Glomerular visceral epithelial cell (primary cell): ENCODE measurements around the gene BBIP1.

Source experiments
- DNase-seq: peaks from one replicate; pipeline ENCODE4 v3.0.0-alpha.2; 2016; ENCODE audit errors: extremely low spot score

The BBIP1 gene

GRCh38 chr10:110863956-110864355, 55.0 kb downstream of the BBIP1 start:
- DNase-seq, result no peak

GRCh38 chr10:110863361-110863760, 55.6 kb downstream of the BBIP1 start:
- DNase-seq, result no peak

GRCh38 chr10:110862961-110863360, 56.0 kb downstream of the BBIP1 start:
- DNase-seq, result no peak

GRCh38 chr10:110861930-110862649, 56.9 kb downstream of the BBIP1 start:
- DNase-seq, result no peak

- DNase-seq, result no peak
Observed at GRCh38 chr10:110861476-110861875, 57.5 kb downstream of the BBIP1 start.

- no peak for DNase-seq
Observed at GRCh38 chr10:110860576-110861241, 58.3 kb downstream of the BBIP1 start.

GRCh38 chr10:110859973-110860376, 59.0 kb downstream of the BBIP1 start:
- no peak for DNase-seq

GRCh38 chr10:110859206-110859972, 59.6 kb downstream of the BBIP1 start:
- no peak for DNase-seq

- DNase-seq, result no peak
Observed at GRCh38 chr10:110858297-110858934, 60.6 kb downstream of the BBIP1 start.

GRCh38 chr10:110857265-110858171, 61.5 kb downstream of the BBIP1 start:
- no peak for DNase-seq

GRCh38 chr10:110853921-110854605, 64.9 kb downstream of the BBIP1 start:
- no peak for DNase-seq

GRCh38 chr10:110852947-110853346, 66.0 kb downstream of the BBIP1 start:
- no peak for DNase-seq

- peak; percentile 13 for DNase-seq
Observed at GRCh38 chr10:110852255-110852896, 66.6 kb downstream of the BBIP1 start.

- DNase-seq, result no peak
Observed at GRCh38 chr10:110851020-110851612, 67.9 kb downstream of the BBIP1 start.

GRCh38 chr10:110850099-110850498, 68.9 kb downstream of the BBIP1 start:
- DNase-seq, result no peak
